GM18526 (cell line): Measurements from ENCODE around the gene KRTAP26-1.

Experiments used
- POLR2A ChIP-seq: IDR thresholded peaks from 3 replicates; pipeline ENCODE4 v1.6.1; 2011; ENCODE audit not compliant: insufficient read length; ENCODE audit errors: extremely low read depth

The KRTAP26-1 gene

GRCh38 chr21:30320215-30320614 lies at the start of gene KRTAP26-1:
Gene KRTAP26-1, minus strand, starts transcription at chr21:30320315. Its CDS starts 280 bp downstream, at chr21:30320035.
- TF ChIP-seq POLR2A = no peak

- TF ChIP-seq POLR2A = no peak
Observed at GRCh38 chr21:30355906-30356305, 35.8 kb upstream of the KRTAP26-1 start.

GRCh38 chr21:30354308-30355005 lies 34.3 kb upstream of the KRTAP26-1 start:
- TF ChIP-seq POLR2A = no peak

GRCh38 chr21:30351534-30351933 lies 31.4 kb upstream of the KRTAP26-1 start:
- no peak for TF ChIP-seq POLR2A

GRCh38 chr21:30349572-30349971 lies 29.5 kb upstream of the KRTAP26-1 start:
- TF ChIP-seq POLR2A = no peak

- TF ChIP-seq POLR2A = no peak
Observed at GRCh38 chr21:30348506-30348905, 28.4 kb upstream of the KRTAP26-1 start, which contains the start of gene KRTAP23-1. Gene KRTAP23-1, minus strand, starts transcription at chr21:30348606. Its CDS starts 0 bp downstream, at chr21:30348606.

GRCh38 chr21:30345014-30345413 lies 24.9 kb upstream of the KRTAP26-1 start:
- TF ChIP-seq POLR2A = no peak

- TF ChIP-seq POLR2A = no peak
Observed at GRCh38 chr21:30340714-30341573, 20.8 kb upstream of the KRTAP26-1 start.

- TF ChIP-seq POLR2A = no peak
Observed at GRCh38 chr21:30338717-30339116, 18.6 kb upstream of the KRTAP26-1 start.

- TF ChIP-seq POLR2A = no peak
Observed at GRCh38 chr21:30337772-30338171, 17.7 kb upstream of the KRTAP26-1 start.

GRCh38 chr21:30337276-30337744 lies 17.2 kb upstream of the KRTAP26-1 start, which contains the start of gene KRTAP27-1:
Gene KRTAP27-1, minus strand, starts transcription at chr21:30337694. Its CDS starts 26 bp downstream, at chr21:30337668.
- TF ChIP-seq POLR2A = no peak

- no peak for TF ChIP-seq POLR2A
Observed at GRCh38 chr21:30336596-30336995, 16.5 kb upstream of the KRTAP26-1 start.

GRCh38 chr21:30333736-30334135 lies 13.6 kb upstream of the KRTAP26-1 start:
- no peak for TF ChIP-seq POLR2A

GRCh38 chr21:30332681-30333080 lies 12.6 kb upstream of the KRTAP26-1 start:
- no peak for TF ChIP-seq POLR2A

- TF ChIP-seq POLR2A = no peak
Observed at GRCh38 chr21:30329203-30329875, 9.2 kb upstream of the KRTAP26-1 start.

GRCh38 chr21:30326390-30326789 lies 6.3 kb upstream of the KRTAP26-1 start:
- no peak for TF ChIP-seq POLR2A

GRCh38 chr21:30315701-30316100 lies 4.4 kb downstream of the KRTAP26-1 start:
- no peak for TF ChIP-seq POLR2A
